ENCODE measurements around the gene HSPB6.

HSPB6 gene

GRCh38 chr19:35755131-35755549 lies 1.7 kb downstream of the HSPB6 start:
- TF ChIP-seq EZH2 (IDR thresholded peaks at IDR 0.05; ENCODE audit: borderline replicate concordance, low read depth, low read length, severe bottlenecking) = no peak
- TF ChIP-seq CTCF (IDR thresholded peaks at IDR 0.05; ENCODE audit: borderline replicate concordance, extremely low read depth, low read length, poor library complexity, severe bottlenecking) = no peak
- no peak for ATAC-seq (ENCODE audit: insufficient read depth, low read depth)
- Histone ChIP-seq H3K4me1 (ENCODE audit: insufficient read depth, low read length) (peaks cover 27% of the 10 kb centered on the region), H3K27me3 (ENCODE audit: insufficient read depth, low read length, poor library complexity) (no peaks in the 10 kb centered on the region), H3K9ac (ENCODE audit: low read depth, low read length) (no peak overlapping the region), H3K4me2 (ENCODE audit: insufficient read depth, low read length) (no peak overlapping the region), H4K20me1 (ENCODE audit: insufficient read depth, low read length) (peaks cover 19% of the 10 kb centered on the region), H3K79me2 (ENCODE audit: insufficient read depth, low read length) (peaks cover 22% of the 10 kb centered on the region), H3K27ac (ENCODE audit: low read length) (no peak overlapping the region), H3K4me3 (ENCODE audit: low read depth in 1 of 2, low read length in 2 of 2) (no peak overlapping the region), H2AFZ (ENCODE audit: low read depth, low read length) (no peak overlapping the region), H3K9me3 (ENCODE audit: insufficient read depth, low read length, severe bottlenecking) (no peaks in the 10 kb centered on the region), H3K36me3 (ENCODE audit: insufficient read depth, low read length) (peaks cover 36% of the 10 kb centered on the region)
- DNase-seq = no peak

- H3K27me3 ChIP-seq (ENCODE audit: insufficient read depth, low read length, poor library complexity) = no peaks in the 10 kb centered on the region
- H3K9me3 ChIP-seq (ENCODE audit: insufficient read depth, low read length, severe bottlenecking) = no peaks in the 10 kb centered on the region
- TF ChIP-seq EZH2 (IDR thresholded peaks at IDR 0.05; ENCODE audit: borderline replicate concordance, low read depth, low read length, severe bottlenecking) (no peak), CTCF (IDR thresholded peaks at IDR 0.05; ENCODE audit: borderline replicate concordance, extremely low read depth, low read length, poor library complexity, severe bottlenecking) (no peak)
- H3K36me3 ChIP-seq (ENCODE audit: insufficient read depth, low read length) = peaks cover 30% of the 10 kb centered on the region
- H3K4me3 ChIP-seq (ENCODE audit: low read depth in 1 of 2, low read length in 2 of 2) = no peak overlapping the region
- peaks cover 15% of the 10 kb centered on the region for H4K20me1 ChIP-seq (ENCODE audit: insufficient read depth, low read length)
- no peak overlapping the region for H3K4me2 ChIP-seq (ENCODE audit: insufficient read depth, low read length)
- peaks cover 29% of the 10 kb centered on the region for H3K4me1 ChIP-seq (ENCODE audit: insufficient read depth, low read length)
- DNase-seq (no peak), ATAC-seq (ENCODE audit: insufficient read depth, low read depth) (no peak)
- no peak overlapping the region for H3K27ac ChIP-seq (ENCODE audit: low read length)
- no peak overlapping the region for H2AFZ ChIP-seq (ENCODE audit: low read depth, low read length)
- H3K79me2 ChIP-seq (ENCODE audit: insufficient read depth, low read length) = peaks cover 21% of the 10 kb centered on the region
- no peak overlapping the region for H3K9ac ChIP-seq (ENCODE audit: low read depth, low read length)
These were observed 2.3 kb downstream of the HSPB6 start for GRCh38 chr19:35754370-35755130.

GRCh38 chr19:35753634-35754369 lies 3.0 kb downstream of the HSPB6 start:
- Histone ChIP-seq H3K4me1 (ENCODE audit: insufficient read depth, low read length) (peaks cover 29% of the 10 kb centered on the region), H3K27me3 (ENCODE audit: insufficient read depth, low read length, poor library complexity) (no peaks in the 10 kb centered on the region), H3K4me3 (ENCODE audit: low read depth in 1 of 2, low read length in 2 of 2) (no peak overlapping the region), H2AFZ (ENCODE audit: low read depth, low read length) (no peak overlapping the region), H3K36me3 (ENCODE audit: insufficient read depth, low read length) (peaks cover 24% of the 10 kb centered on the region), H3K27ac (ENCODE audit: low read length) (no peak overlapping the region), H3K9me3 (ENCODE audit: insufficient read depth, low read length, severe bottlenecking) (no peaks in the 10 kb centered on the region), H4K20me1 (ENCODE audit: insufficient read depth, low read length) (peaks cover 7% of the 10 kb centered on the region), H3K4me2 (ENCODE audit: insufficient read depth, low read length) (no peak overlapping the region), H3K79me2 (ENCODE audit: insufficient read depth, low read length) (peaks cover 19% of the 10 kb centered on the region), H3K9ac (ENCODE audit: low read depth, low read length) (no peak overlapping the region)
- TF ChIP-seq EZH2 (IDR thresholded peaks at IDR 0.05; ENCODE audit: borderline replicate concordance, low read depth, low read length, severe bottlenecking) (no peak), CTCF (IDR thresholded peaks at IDR 0.05; ENCODE audit: borderline replicate concordance, extremely low read depth, low read length, poor library complexity, severe bottlenecking) (no peak)
- ATAC-seq (ENCODE audit: insufficient read depth, low read depth) (no peak), DNase-seq (no peak)

All from DND-41 (cell line).